DOHH2 (cell line): ENCODE results near the gene CACNA2D3.

Experiments
- H3F3A ChIP-seq: fragments of 200-600 bp; sonication (generic), shearing (Covaris generic); 2 replicates; pipeline ENCODE4 v1.6.0; 2016; ENCODE audit warnings: antibody characterized with exemption, mild to moderate bottlenecking; ENCODE audit not compliant: control insufficient read depth, insufficient read depth
- H3K27ac ChIP-seq: fragments of 200-600 bp; sonication (generic); 2 replicates; pipeline ENCODE4 v1.5.1; 2014; ENCODE audit warnings: low read depth, mild to moderate bottlenecking, low read length, moderate library complexity
- H3K27me3 ChIP-seq: fragments of 200-600 bp; sonication (generic); 2 replicates; pipeline ENCODE4 v1.6.1; 2014; ENCODE audit warnings: mild to moderate bottlenecking, low read length, mixed read lengths; ENCODE audit not compliant: control insufficient read depth
- H3K36me3 ChIP-seq: fragments of 200-600 bp; sonication (generic); 2 replicates; pipeline ENCODE4 v1.6.1; 2014; ENCODE audit warnings: mild to moderate bottlenecking, low read length, moderate library complexity, mixed read lengths; ENCODE audit not compliant: control insufficient read depth
- H3K4me1 ChIP-seq: fragments of 200-600 bp; sonication (generic); 2 replicates; pipeline ENCODE4 v1.6.1; 2014; ENCODE audit warnings: mild to moderate bottlenecking, low read length, mixed read lengths; ENCODE audit not compliant: control insufficient read depth
- H3K4me2 ChIP-seq: fragments of 200-600 bp; sonication (generic); 2 replicates; pipeline ENCODE4 v1.6.0; 2014; ENCODE audit warnings: mild to moderate bottlenecking, low read length, moderate library complexity
- H3K4me3 ChIP-seq: fragments of 200-600 bp; sonication (generic); 2 replicates; pipeline ENCODE4 v1.5.1; 2014; ENCODE audit warnings: mild to moderate bottlenecking, low read length, mixed read lengths
- H3K79me2 ChIP-seq: fragments of 200-600 bp; sonication (generic); 2 replicates; pipeline ENCODE4 v1.6.1; 2014; ENCODE audit warnings: mild to moderate bottlenecking, low read length, mixed read lengths; ENCODE audit not compliant: control insufficient read depth
- H3K9me2 ChIP-seq: fragments of 200-600 bp; sonication (generic); replicated peaks from 2 replicates; pipeline ENCODE4 v1.6.1; 2014; ENCODE audit warnings: mild to moderate bottlenecking, low read length, mixed read lengths; ENCODE audit not compliant: control insufficient read depth
- H3K9me3 ChIP-seq: fragments of 200-600 bp; sonication (generic); 2 replicates; pipeline ENCODE4 v1.6.1; 2014; ENCODE audit warnings: antibody characterized with exemption, low read length, mixed read lengths; ENCODE audit not compliant: control insufficient read depth, insufficient read depth
- H4K20me1 ChIP-seq: fragments of 200-600 bp; sonication (generic); 2 replicates; pipeline ENCODE4 v1.6.0; 2014; ENCODE audit warnings: low read depth, mild to moderate bottlenecking, antibody characterized with exemption, low read length, moderate library complexity; ENCODE audit not compliant: control insufficient read depth, insufficient read depth
- EZH2phosphoT487 ChIP-seq: fragments of 200-600 bp; sonication (generic); IDR thresholded peaks from 2 replicates; pipeline ENCODE4 v1.6.1; 2017; ENCODE audit warnings: borderline replicate concordance, mild to moderate bottlenecking, antibody characterized with exemption, low read length, moderate library complexity, mixed read lengths
- TF ChIP-seq, protein P1 (sequence below): fragments of 200-600 bp; sonication (generic); IDR thresholded peaks from one replicate; pipeline ENCODE4 v1.5.1; 2014; ENCODE audit warnings: antibody characterized with exemption, mild to moderate bottlenecking, low read depth, low read length; ENCODE audit not compliant: poor library complexity, severe bottlenecking

Gene CACNA2D3

DNA sequence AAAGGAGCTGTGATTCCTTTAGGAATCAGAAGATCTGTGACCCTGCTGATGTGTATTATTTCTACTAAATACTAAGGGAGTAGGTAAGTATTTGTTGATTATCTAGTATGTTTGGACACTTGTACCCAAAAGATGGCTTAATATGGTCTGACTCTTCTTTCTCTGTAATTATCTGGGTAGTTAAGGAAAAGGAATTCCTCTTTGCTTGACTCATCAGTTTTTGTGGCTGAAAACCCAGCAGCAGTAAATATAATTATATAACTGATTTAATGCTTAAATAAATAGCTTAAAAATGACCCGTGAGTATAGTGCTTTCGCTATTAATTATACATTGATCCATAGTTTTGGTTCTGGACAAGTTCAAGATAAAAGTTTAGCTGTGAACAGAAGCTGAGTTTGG, 649.7 kb downstream of the CACNA2D3 start:
- no peaks in the 10 kb centered on the region for H3K9me2 ChIP-seq
- no peaks in the 10 kb centered on the region for H3K9me3 ChIP-seq
- H4K20me1 ChIP-seq, result no peaks in the 10 kb centered on the region
- no peaks in the 10 kb centered on the region for H3K36me3 ChIP-seq
- no peaks in the 10 kb centered on the region for H3K4me1 ChIP-seq
- no peaks in the 10 kb centered on the region for H3F3A ChIP-seq
- H3K79me2 ChIP-seq, result no peaks in the 10 kb centered on the region
- H3K27ac ChIP-seq, result no peak overlapping the region
- TF ChIP-seq, protein P1, sequence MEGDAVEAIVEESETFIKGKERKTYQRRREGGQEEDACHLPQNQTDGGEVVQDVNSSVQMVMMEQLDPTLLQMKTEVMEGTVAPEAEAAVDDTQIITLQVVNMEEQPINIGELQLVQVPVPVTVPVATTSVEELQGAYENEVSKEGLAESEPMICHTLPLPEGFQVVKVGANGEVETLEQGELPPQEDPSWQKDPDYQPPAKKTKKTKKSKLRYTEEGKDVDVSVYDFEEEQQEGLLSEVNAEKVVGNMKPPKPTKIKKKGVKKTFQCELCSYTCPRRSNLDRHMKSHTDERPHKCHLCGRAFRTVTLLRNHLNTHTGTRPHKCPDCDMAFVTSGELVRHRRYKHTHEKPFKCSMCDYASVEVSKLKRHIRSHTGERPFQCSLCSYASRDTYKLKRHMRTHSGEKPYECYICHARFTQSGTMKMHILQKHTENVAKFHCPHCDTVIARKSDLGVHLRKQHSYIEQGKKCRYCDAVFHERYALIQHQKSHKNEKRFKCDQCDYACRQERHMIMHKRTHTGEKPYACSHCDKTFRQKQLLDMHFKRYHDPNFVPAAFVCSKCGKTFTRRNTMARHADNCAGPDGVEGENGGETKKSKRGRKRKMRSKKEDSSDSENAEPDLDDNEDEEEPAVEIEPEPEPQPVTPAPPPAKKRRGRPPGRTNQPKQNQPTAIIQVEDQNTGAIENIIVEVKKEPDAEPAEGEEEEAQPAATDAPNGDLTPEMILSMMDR, result no peak
- TF ChIP-seq EZH2phosphoT487, result no peak
- no peaks in the 10 kb centered on the region for H3K27me3 ChIP-seq
- H3K4me3 ChIP-seq, result no peak overlapping the region
- no peak overlapping the region for H3K4me2 ChIP-seq

DNA sequence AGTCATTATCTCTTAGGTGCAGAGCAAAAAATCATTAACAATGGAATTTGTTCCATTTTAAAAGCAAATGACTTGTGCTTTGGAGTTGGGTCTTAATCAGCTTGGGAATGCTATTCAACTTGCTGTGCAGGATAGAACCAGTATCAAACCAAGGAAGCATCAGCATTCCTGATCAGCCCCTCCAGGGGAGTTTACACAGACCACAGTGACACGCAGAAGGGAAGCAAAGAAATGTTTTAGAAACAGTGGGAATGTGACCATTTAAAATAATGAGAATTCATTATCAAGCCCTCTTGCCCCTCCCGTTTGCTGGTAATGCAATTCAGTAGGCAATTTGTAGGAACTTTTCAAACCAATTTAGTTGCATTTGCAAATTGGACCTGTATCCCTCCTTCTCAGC, 650.4 kb downstream of the CACNA2D3 start:
- Histone ChIP-seq H3K27ac (no peak overlapping the region), H3K36me3 (no peaks in the 10 kb centered on the region), H3K79me2 (no peaks in the 10 kb centered on the region), H3K4me2 (no peak overlapping the region), H3K4me1 (no peaks in the 10 kb centered on the region), H3K27me3 (no peaks in the 10 kb centered on the region), H3F3A (no peaks in the 10 kb centered on the region), H3K9me2 (no peaks in the 10 kb centered on the region), H3K9me3 (no peaks in the 10 kb centered on the region), H4K20me1 (no peaks in the 10 kb centered on the region), H3K4me3 (no peak overlapping the region)
- TF ChIP-seq, protein P1, result no peak
- TF ChIP-seq EZH2phosphoT487, result no peak

GRCh38 chr3:54773271-54773670, 650.9 kb downstream of the CACNA2D3 start:
- H3K9me3 ChIP-seq, result no peaks in the 10 kb centered on the region
- no peaks in the 10 kb centered on the region for H3K9me2 ChIP-seq
- H3K4me3 ChIP-seq, result no peak overlapping the region
- H3K4me2 ChIP-seq, result no peak overlapping the region
- H3K36me3 ChIP-seq, result no peaks in the 10 kb centered on the region
- TF ChIP-seq, protein P1, result no peak
- TF ChIP-seq EZH2phosphoT487, result no peak
- H4K20me1 ChIP-seq, result no peaks in the 10 kb centered on the region
- no peaks in the 10 kb centered on the region for H3K4me1 ChIP-seq
- no peaks in the 10 kb centered on the region for H3K79me2 ChIP-seq
- no peaks in the 10 kb centered on the region for H3K27me3 ChIP-seq
- no peaks in the 10 kb centered on the region for H3F3A ChIP-seq
- H3K27ac ChIP-seq, result no peak overlapping the region

DNA sequence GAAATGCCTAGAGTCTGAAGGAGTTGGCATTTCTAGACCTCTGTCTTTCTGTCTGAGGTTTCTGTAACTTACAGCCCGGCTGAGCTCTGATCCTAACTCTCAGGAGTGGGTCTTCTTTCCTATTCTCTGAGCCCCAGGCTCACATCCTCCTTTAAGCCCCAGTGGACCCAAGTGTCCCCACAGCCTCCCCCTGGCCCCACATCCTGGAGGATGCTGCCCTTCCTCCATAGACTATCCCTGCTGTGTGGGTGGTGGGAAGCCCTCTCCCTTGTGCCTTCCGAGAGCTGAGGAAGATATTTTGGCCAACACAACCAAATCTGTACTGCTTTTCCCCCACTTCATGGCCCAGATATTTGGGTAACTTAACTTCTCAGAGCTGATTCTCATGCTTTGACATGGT, 654.2 kb downstream of the CACNA2D3 start:
- no peaks in the 10 kb centered on the region for H3K36me3 ChIP-seq
- TF ChIP-seq EZH2phosphoT487, result no peak
- TF ChIP-seq, protein P1, result no peak

More for the DNA sequence above, 654.2 kb downstream of the CACNA2D3 start:
- no peaks in the 10 kb centered on the region for H4K20me1 ChIP-seq
- H3K79me2 ChIP-seq, result no peaks in the 10 kb centered on the region
- no peaks in the 10 kb centered on the region for H3F3A ChIP-seq
- no peak overlapping the region for H3K4me2 ChIP-seq
- no peak overlapping the region for H3K4me3 ChIP-seq
- H3K4me1 ChIP-seq, result no peaks in the 10 kb centered on the region
- H3K9me2 ChIP-seq, result no peaks in the 10 kb centered on the region
- H3K9me3 ChIP-seq, result no peaks in the 10 kb centered on the region
- H3K27ac ChIP-seq, result no peak overlapping the region
- H3K27me3 ChIP-seq, result no peaks in the 10 kb centered on the region
